Ascending aorta (tissue), 2 donors: Measurements from ENCODE around the gene CNN3. TPM values are rescaled to one million over a fixed set of nuclear protein-coding genes. Genes with fewer than 3 reads are reported as not detected.

Source experiments
- DNase-seq, 2 donors: peaks; one replicate each; pipeline ENCODE4 v3.0.0-alpha.2; 2019; ENCODE audit warnings: low spot score in 2 of 2
- H3K27ac ChIP-seq, 2 donors: fragments of 200-600 bp; sonication (generic); one replicate each; pipeline ENCODE4 v1.5.1; 2016 to 2017; ENCODE audit warnings: mild to moderate bottlenecking in 1 of 2
- H3K27me3 ChIP-seq: fragments of 200-600 bp; sonication (generic); one replicate; pipeline ENCODE4 v1.5.1; 2017
- H3K36me3 ChIP-seq, 2 donors: fragments of 200-600 bp; sonication (generic); one replicate each; pipeline ENCODE4 v1.5.1; 2016
- H3K4me1 ChIP-seq, 2 donors: fragments of 200-600 bp; sonication (generic); one replicate each; pipeline ENCODE4 v1.5.1; 2016 to 2017; ENCODE audit warnings: mild to moderate bottlenecking in 1 of 2
- H3K4me3 ChIP-seq, 2 donors: fragments of 200-600 bp; sonication (generic); one replicate each; pipeline ENCODE4 v1.5.1; 2016 to 2017; ENCODE audit warnings: mild to moderate bottlenecking in 1 of 2
- H3K9me3 ChIP-seq, 2 donors: fragments of 200-600 bp; sonication (generic); one replicate each; pipeline ENCODE4 v1.5.1; 2016
- intact Hi-C: fragments of 100-400 bp; cut with DNase I; formaldehyde crosslinking; loops from one replicate; pipeline ENCODE4 v1.15.1; 2023
- total RNA-seq: library from RNA; depleted of rRNA; stranded (reverse); fragments of >200 nt; gene quantifications from one replicate; pipeline ENCODE4 v1.1.0, GENCODE V29; 2016
- TF ChIP-seq, protein P1 (sequence below), 3 experiments: fragments of 200-600 bp in 2 of 3; fragments of 450-650 bp in 1 of 3; sonication (generic) in 2 of 3; IDR thresholded peaks; one replicate each; pipeline ENCODE4 v1.5.1; 2016 to 2019; ENCODE audit warnings: antibody characterized with exemption in 3 of 3, mild to moderate bottlenecking in 1 of 3, moderate library complexity in 1 of 3

CNN3 gene
- total RNA-seq, result 362 TPM

DNA sequence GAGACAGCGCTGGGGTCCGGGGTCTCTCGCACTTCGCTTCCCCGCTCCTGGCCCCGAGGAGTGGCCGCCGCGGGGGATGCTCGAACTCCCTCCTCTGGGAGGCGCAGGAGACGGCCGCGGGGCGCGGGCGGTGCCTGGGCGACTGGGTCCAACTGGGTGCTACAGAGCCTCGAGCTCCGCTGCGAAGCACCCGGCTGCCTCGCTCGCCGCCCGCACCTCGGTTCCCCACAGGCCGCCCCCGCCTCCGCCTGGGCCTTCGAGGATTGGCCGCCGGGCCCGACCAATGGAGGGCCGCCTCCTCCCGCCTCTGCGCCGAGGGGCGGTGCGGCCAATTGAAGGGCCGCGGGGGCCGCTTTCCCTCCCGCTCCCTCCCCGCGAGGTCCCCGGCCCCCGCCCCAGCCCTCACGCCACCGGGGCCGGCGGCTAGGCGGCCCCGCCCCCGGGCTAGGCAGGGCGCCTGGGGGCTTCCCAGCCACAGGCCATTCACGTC is at the start of gene CNN3:
CNN3 (minus strand) TSS at position 196 of the 490 bp plus-strand sequence. CDS start 216 bp downstream, outside the sequence.
- no peaks in the 10 kb centered on the region for H3K27me3 ChIP-seq
- H3K4me3 ChIP-seq, result peak within 1 kb of the TSS; percentile 91 to 98
- peaks cover 0 to 1% of the 10 kb centered on the region in 2 donors for H3K36me3 ChIP-seq
- DNase-seq, result peak; percentile 61 to 96
- peaks cover 9 to 40% of the 10 kb centered on the region in 2 donors for H3K4me1 ChIP-seq
- intact Hi-C loops, result loop anchor here (1.0 to 5.0 kb wide), 8 partner anchors 44 to 386 kb away; partner anchors contain the start of genes F3, RWDD3 and TLCD4
- H3K9me3 ChIP-seq, result no peaks in the 10 kb centered on the region
- TF ChIP-seq, protein P1, sequence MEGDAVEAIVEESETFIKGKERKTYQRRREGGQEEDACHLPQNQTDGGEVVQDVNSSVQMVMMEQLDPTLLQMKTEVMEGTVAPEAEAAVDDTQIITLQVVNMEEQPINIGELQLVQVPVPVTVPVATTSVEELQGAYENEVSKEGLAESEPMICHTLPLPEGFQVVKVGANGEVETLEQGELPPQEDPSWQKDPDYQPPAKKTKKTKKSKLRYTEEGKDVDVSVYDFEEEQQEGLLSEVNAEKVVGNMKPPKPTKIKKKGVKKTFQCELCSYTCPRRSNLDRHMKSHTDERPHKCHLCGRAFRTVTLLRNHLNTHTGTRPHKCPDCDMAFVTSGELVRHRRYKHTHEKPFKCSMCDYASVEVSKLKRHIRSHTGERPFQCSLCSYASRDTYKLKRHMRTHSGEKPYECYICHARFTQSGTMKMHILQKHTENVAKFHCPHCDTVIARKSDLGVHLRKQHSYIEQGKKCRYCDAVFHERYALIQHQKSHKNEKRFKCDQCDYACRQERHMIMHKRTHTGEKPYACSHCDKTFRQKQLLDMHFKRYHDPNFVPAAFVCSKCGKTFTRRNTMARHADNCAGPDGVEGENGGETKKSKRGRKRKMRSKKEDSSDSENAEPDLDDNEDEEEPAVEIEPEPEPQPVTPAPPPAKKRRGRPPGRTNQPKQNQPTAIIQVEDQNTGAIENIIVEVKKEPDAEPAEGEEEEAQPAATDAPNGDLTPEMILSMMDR (IDR thresholded peaks at IDR 0.05), result no peak
- H3K27ac ChIP-seq, result peak within 1 kb of the TSS; percentile 99 to 100

DNA sequence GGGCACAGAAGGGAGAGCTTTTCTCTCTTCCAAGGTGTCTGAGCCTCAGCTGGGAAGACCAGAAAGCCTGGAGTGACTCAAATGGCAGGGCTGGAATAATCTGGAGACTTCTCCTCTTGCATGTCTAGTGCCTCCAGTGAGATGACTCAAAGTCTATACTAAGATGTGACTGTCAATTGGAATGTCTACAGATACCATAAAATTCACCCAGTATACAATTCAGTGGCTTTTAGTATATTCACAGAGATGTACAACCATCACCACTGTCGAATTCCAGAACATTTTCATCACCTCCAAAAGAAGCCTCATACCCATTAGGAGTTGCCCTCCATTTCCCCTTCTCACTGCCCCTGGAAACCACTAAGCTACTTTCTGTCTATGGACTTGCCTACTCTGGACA is 47.9 kb upstream of the CNN3 start:
- no peak overlapping the region for H3K4me3 ChIP-seq
- H3K27ac ChIP-seq, result no peak overlapping the region
- H3K27me3 ChIP-seq, result no peaks in the 10 kb centered on the region
- H3K36me3 ChIP-seq, result no peaks in the 10 kb centered on the region
- intact Hi-C loops, result loop anchor here (5.0 kb wide), 2 partner anchors 47 to 113 kb away; no protein-coding TSS in a partner anchor
- no peaks in the 10 kb centered on the region for H3K9me3 ChIP-seq
- TF ChIP-seq, protein P1 (IDR thresholded peaks at IDR 0.05), result no peak
- DNase-seq, result no peak
- peaks cover 6 to 17% of the 10 kb centered on the region in 2 donors for H3K4me1 ChIP-seq

DNA sequence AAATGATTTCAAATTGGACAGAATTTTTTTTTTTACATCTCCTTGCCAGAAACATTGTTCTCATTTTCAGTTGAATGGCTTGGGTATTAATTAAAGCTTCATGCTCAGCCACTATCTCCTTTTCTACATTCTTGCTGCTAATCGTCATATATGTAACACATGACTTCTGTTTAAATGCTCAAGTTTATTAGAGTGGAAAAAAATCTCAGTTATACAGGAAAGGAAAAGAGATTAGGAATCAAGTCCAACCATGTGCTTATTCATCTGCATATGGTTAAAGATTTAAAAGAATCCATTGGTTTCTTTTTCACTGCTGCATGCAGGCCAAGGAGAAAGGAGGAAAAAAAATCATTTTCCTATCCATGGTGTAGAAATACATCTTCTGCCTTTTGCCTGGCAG is 47.3 kb upstream of the CNN3 start:
- no peaks in the 10 kb centered on the region for H3K9me3 ChIP-seq
- no peaks in the 10 kb centered on the region for H3K36me3 ChIP-seq
- H3K27ac ChIP-seq, result peak overlapping the region in 1 of 2 donors; percentile 65
- no peaks in the 10 kb centered on the region for H3K27me3 ChIP-seq
- intact Hi-C loops, result loop anchor here (5.0 kb wide), 2 partner anchors 48 to 112 kb away; no protein-coding TSS in a partner anchor
- H3K4me3 ChIP-seq, result no peak overlapping the region
- peaks cover 6 to 17% of the 10 kb centered on the region in 2 donors for H3K4me1 ChIP-seq
- no peak for DNase-seq
- TF ChIP-seq, protein P1 (IDR thresholded peaks at IDR 0.05), result no peak

DNA sequence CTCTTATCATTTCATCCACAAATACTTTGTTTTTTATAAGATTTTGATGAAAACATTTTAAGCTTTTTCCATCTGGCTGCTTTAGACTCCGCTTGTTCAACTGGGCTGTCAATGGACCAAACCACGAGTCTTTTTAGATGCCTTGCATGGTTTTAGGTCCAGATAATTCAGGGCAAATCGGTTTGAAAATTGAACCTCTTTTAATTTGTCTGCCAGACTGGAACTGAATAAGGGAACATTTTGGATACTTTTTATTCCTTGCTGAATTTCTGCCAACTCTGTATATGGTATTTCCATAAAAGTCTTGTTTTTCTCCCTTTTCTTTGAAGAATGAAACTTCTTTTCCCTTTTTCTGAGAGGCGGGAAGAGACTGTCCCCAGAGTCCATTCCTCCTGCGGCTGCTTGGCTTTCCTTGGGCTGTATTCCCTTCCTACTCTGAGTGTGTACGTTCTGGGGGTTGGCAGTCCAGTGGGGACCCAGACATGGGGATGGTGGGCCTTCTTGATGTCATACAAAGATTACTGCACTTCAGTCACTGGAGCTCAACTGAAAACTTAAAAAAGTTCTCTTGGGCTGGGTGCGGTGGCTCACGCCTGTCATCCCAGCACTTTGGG is 46.5 kb upstream of the CNN3 start:
- TF ChIP-seq, protein P1 (IDR thresholded peaks at IDR 0.05), result no peak
- Histone ChIP-seq H3K27me3 (no peaks in the 10 kb centered on the region), H3K4me3 (peak overlapping the region in 1 of 2 donors; percentile 13), H3K36me3 (no peaks in the 10 kb centered on the region), H3K27ac (peak overlapping the region; percentile 61 to 65), H3K9me3 (no peaks in the 10 kb centered on the region), H3K4me1 (peaks cover 6 to 17% of the 10 kb centered on the region in 2 donors)
- intact Hi-C loops, result loop anchor here (5.0 kb wide), 2 partner anchors 49 to 111 kb away; no protein-coding TSS in a partner anchor
- DNase-seq, result no peak

DNA sequence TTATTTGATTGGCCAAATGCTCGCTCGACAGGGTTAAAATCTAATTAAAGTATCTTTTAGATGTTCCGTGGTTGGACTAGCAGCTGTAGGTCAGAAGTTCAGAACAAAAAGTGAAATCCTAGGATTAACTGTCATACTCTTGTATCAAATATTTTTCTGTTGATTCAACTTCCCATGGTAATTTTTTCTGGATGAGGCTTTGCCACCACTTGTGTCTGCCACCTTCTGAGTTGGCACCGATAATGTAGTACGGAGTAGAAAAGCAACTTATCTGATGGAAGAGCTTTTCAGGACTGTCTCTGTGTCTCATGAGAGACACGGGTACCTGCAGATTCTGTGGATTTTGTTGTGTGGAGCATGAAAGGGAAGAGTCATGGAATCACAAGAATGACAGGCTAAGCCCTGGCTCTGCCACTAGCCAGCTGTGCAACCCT is 44.6 kb upstream of the CNN3 start:
- no peaks in the 10 kb centered on the region for H3K9me3 ChIP-seq
- intact Hi-C loops, result loop anchor here (2.0 to 5.0 kb wide), 3 partner anchors 45 to 109 kb away; partner anchors contain the start of gene CNN3
- DNase-seq, result no peak
- TF ChIP-seq, protein P1 (IDR thresholded peaks at IDR 0.05), result no peak
- H3K4me3 ChIP-seq, result no peak overlapping the region
- no peaks in the 10 kb centered on the region for H3K36me3 ChIP-seq
- H3K27ac ChIP-seq, result peak overlapping the region; percentile 51 to 61
- peaks cover 6 to 17% of the 10 kb centered on the region in 2 donors for H3K4me1 ChIP-seq
- no peaks in the 10 kb centered on the region for H3K27me3 ChIP-seq
